Right lobe of liver (tissue), 4 donors: ENCODE results near the gene POLG.

Experiments
- POLR2A ChIP-seq: fragments of 450-650 bp; IDR thresholded peaks from one replicate; pipeline ENCODE4 v1.6.1; 2017; ENCODE audit warnings: antibody characterized with exemption, mild to moderate bottlenecking
- TF ChIP-seq, protein P1 (sequence below), 4 donors: fragments of 200-600 bp in 3 of 4; fragments of 450-650 bp in 1 of 4; IDR thresholded peaks; one replicate each; pipeline versions ENCODE4 v1.5.1 to v1.8.0; 2016 to 2022; ENCODE audit warnings: antibody characterized with exemption in 4 of 4, mild to moderate bottlenecking in 2 of 4
- donor health status: DM: no; HTN: no; CAD: no.
- donor health status: DM: no; HTN: no; CAD: no.
- donor health status: DM: no; HTN: yes; CAD: no.

DNA sequence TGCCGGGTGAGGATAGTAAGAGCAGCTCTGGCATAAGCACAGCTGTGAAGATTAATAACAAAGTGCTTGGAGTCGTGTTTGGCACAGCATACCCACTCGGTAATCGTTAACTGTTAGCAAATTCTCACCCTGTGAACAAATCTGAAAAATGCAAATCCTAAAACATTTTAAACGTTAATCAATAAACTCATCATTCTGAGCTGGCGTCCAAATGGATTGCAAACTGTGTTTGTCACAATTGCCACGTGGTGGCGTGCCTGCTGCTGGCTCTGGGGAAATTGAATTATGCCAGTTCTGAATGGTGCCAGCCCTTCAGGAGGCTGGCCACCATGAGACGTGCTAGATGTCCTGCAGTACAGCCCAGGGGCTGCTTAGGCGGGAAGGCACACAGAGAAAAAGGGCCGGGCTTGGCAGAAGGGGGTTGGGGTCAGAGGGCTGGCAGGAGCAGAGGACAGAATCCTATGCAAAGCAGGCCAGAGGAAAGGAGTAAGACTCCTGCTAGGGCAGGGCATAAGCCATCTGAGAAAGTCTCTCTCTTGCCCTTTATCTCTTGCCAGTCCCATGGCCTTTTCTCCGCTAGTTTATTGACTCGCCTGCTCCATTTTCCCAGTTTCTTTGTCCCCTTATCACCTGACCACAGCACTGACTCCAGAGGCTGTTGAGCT, 22.1 kb upstream of the POLG start:
- TF ChIP-seq, protein P1, sequence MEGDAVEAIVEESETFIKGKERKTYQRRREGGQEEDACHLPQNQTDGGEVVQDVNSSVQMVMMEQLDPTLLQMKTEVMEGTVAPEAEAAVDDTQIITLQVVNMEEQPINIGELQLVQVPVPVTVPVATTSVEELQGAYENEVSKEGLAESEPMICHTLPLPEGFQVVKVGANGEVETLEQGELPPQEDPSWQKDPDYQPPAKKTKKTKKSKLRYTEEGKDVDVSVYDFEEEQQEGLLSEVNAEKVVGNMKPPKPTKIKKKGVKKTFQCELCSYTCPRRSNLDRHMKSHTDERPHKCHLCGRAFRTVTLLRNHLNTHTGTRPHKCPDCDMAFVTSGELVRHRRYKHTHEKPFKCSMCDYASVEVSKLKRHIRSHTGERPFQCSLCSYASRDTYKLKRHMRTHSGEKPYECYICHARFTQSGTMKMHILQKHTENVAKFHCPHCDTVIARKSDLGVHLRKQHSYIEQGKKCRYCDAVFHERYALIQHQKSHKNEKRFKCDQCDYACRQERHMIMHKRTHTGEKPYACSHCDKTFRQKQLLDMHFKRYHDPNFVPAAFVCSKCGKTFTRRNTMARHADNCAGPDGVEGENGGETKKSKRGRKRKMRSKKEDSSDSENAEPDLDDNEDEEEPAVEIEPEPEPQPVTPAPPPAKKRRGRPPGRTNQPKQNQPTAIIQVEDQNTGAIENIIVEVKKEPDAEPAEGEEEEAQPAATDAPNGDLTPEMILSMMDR (IDR thresholded peaks at IDR 0.05) = peak in 3 of 4 donors; percentile 41 to 56 (median 43)
- TF ChIP-seq POLR2A = no peak
